ENCODE results near the gene NOC4L.

The NOC4L gene

GRCh38 chr12:132199101-132199500, 54.8 kb downstream of the NOC4L start:
- no peak for DNase-seq (ENCODE audit: low read depth)

- no peak for DNase-seq (ENCODE audit: low read depth)
Observed at GRCh38 chr12:132199526-132200319, 55.5 kb downstream of the NOC4L start.

GRCh38 chr12:132200800-132201199, 56.5 kb downstream of the NOC4L start:
- DNase-seq (ENCODE audit: low read depth) = no peak

GRCh38 chr12:132201391-132202120, 57.3 kb downstream of the NOC4L start:
- DNase-seq (ENCODE audit: low read depth) = no peak
